Upper lobe of left lung (tissue), 4 donors: ENCODE measurements around the gene POLK.

ENCODE experiments used
- CTCF ChIP-seq, 6 experiments: fragments of 450-650 bp in 4 of 6; fragments of 200-600 bp in 2 of 6; sonication (generic) in 2 of 6; IDR thresholded peaks; one replicate each; pipeline ENCODE4 v1.5.1; 2016 to 2019; ENCODE audit warnings: antibody characterized with exemption in 6 of 6
- EP300 ChIP-seq, 4 donors: sonication (generic); formaldehyde crosslinking; IDR thresholded peaks; one replicate each; pipeline ENCODE4 v1.5.1; 2017; ENCODE audit warnings: antibody characterized with exemption in 4 of 4, control low read depth in 2 of 4
- POLR2A ChIP-seq, 4 donors: fragments of 450-650 bp; IDR thresholded peaks; one replicate each; pipeline ENCODE4 v1.5.1; 2016 to 2017; ENCODE audit warnings: antibody characterized with exemption in 4 of 4, mild to moderate bottlenecking in 2 of 4

GRCh38 chr5:75532190-75532589 is 20.5 kb downstream of the POLK start:
- TF ChIP-seq POLR2A (IDR thresholded peaks at IDR 0.05) (no peak), CTCF (IDR thresholded peaks at IDR 0.05) (no peak), EP300 (IDR thresholded peaks at IDR 0.05) (no peak)
